AG08396 (cell line): ENCODE data around the gene PELI2.

ENCODE experiments used
- DNase-seq: peaks from one replicate; pipeline ENCODE4 v3.0.0; 2012; ENCODE audit warnings: low spot score, mixed read lengths

The PELI2 gene, protein sequence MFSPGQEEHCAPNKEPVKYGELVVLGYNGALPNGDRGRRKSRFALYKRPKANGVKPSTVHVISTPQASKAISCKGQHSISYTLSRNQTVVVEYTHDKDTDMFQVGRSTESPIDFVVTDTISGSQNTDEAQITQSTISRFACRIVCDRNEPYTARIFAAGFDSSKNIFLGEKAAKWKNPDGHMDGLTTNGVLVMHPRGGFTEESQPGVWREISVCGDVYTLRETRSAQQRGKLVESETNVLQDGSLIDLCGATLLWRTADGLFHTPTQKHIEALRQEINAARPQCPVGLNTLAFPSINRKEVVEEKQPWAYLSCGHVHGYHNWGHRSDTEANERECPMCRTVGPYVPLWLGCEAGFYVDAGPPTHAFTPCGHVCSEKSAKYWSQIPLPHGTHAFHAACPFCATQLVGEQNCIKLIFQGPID

GRCh38 chr14:56117765-56118610 lies at the start of gene PELI2:
Gene PELI2 (plus strand): TSS chr14:56118411. CDS start chr14:56118661, 250 bp downstream.
- DNase-seq: peak; percentile 82

DNA sequence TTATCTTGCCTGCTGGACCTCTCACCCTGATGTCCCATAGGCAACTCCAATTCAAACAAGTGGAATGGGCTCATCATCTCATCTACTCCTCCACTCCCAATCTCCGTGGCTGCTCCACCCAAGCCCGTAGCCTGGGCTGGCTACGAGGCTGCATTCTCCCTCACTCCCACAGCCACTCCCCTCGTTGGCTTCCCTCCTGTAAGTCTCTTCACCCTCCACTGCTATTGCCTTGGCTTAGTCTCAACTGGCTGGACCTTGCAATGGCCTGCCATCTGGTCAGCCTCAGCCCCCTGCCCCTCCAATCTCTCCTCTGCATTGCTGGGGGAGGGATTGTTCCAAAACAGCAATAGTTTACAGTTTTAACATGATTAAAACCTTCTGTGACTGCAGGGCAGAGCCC lies 44.4 kb upstream of the PELI2 start:
- DNase-seq: no peak

DNA sequence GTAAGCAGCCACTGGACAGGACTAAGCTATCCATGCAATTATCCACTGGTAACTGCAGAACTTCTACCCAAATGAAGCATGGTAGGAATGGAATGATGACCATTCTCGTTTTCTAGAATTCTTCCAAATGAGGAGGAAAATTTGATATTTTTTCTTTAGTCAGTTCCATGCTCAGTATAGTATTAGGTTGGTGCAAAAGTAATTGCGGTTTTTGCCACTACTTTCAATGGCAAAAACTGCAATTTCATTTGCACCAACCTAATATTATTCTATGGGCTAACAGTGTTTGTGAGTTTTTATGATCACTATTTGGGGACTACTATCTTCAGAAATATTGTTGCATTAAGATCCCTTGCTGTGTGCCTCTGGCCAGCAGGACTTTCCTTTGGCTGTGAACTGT lies 42.9 kb upstream of the PELI2 start:
- DNase-seq: no peak

GRCh38 chr14:56081139-56081538 lies 37.1 kb upstream of the PELI2 start:
- no peak for DNase-seq

GRCh38 chr14:56082880-56083279 lies 35.3 kb upstream of the PELI2 start:
- no peak for DNase-seq

DNA sequence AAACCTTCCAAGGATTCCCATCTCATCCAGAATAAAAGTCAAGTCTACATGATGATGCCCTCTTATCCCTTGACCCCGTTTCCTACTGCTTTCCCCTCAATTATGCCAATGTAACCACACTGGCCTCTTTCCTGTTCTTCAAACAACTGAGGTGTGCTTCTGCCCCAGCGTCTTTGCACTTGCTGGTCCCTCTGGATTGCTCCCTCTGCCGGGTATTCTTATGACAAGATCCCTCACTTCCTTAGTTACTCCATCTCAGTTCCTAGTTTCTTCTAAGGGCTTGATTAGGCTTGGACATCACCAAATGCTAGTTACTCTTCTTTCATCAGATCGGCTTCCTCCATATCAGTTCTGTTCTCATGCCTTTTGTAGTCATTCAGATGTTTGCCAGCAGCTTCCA lies 32.7 kb upstream of the PELI2 start:
- DNase-seq: no peak

- no peak for DNase-seq
Measured at GRCh38 chr14:56087671-56088471, 30.3 kb upstream of the PELI2 start.

DNA sequence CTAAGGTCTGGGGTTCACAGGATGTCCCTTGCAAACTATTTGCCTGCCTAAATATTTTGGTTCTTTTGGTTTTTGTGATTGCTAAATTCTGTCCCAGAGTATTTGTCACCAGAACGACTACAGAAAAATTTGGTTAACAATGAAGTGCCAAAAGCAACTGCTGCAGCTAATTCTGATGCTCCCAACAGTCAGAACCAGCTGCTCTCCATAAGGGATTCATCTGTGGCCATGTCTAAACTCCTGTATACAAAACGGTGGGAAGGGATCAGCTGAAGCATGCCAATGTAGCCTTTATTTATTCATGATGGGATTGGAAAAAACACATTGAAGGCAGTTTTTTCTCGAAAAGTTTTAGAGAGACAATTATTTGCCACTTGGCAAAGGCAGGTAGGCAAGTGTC lies 29.3 kb upstream of the PELI2 start:
- DNase-seq: peak; percentile 12

GRCh38 chr14:56092763-56093162 lies 25.4 kb upstream of the PELI2 start:
- DNase-seq: no peak

DNA sequence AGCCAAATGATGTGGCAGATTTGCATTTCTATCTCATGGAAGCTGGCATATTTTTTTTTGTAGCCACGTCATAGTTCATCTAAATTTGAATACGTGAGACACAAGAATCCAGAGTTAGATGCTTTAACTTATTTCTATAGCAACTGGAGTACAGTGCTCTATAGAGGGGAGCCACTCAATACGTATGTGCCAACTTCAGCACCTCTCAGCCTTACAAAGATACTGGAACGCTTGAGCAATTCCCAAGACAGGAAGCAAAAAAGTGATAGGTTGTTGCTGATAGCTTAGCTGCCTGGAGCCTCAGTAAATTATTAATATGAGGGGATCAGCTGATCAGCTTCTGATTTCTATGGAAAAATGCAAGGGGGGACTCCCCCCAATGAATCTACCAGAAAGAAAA lies 24.1 kb upstream of the PELI2 start:
- DNase-seq: no peak

DNA sequence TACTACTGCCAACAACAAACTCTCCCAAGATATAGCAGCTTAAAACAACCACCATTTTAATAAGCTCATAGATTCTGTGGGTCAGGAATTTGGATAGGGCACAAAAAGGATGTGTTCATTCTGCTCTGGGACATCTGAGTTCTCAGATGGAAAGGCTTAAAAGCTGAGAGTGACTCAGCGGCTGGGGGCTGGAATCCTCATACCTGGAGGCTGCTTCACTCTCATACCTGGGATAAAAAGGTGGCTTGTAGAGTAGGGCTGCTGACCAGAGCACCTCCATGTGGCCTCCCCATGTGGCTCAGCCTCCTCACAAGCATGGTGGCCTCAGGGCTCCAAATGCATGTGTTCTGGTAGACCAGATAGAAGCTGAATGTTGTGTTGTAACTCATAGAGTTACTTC lies 20.2 kb upstream of the PELI2 start:
- no peak for DNase-seq

GRCh38 chr14:56099081-56099797 lies 19.0 kb upstream of the PELI2 start:
- DNase-seq: no peak

DNA sequence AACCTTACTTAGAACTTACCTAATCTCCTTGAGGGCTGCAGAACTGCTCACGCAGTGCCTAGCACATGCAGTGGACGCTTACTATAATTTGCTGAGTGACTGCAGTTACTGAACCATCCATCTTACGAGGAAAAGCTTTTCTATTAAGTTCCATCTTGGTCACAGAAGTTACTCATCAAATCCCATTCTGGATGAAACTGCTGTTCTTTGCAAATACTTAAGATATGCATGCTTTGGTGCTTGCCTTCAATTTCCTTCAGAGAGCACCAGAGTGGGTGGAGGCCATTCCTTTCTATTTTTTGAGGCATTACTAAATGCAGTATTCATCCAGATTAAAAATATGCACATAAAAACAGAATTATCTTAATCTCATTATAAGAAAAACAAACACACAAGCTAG lies 17.7 kb upstream of the PELI2 start:
- no peak for DNase-seq

- DNase-seq: no peak
Measured at GRCh38 chr14:56102941-56103340, 15.3 kb upstream of the PELI2 start.

GRCh38 chr14:56107615-56108014 lies 10.6 kb upstream of the PELI2 start:
- no peak for DNase-seq

DNA sequence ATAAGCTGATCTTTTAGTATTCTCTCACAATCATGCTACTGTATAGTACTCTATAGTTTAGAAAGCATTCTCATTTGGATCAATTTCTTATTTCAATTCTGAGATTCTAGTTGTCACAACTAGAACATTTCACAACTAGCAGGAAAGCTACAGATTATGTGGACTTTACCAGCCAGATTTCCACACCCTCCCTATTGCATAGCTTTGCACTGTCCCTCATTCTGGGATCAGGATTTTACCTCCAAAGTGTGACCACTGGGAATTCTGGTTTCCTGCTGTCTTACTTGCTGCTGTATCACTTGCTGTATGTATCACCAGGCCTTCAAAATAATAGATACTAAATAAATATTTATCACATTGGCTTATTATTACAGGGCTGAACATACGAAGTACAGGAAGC lies 10.2 kb upstream of the PELI2 start:
- DNase-seq: no peak

- DNase-seq: no peak
Measured at GRCh38 chr14:56112781-56113180, 5.4 kb upstream of the PELI2 start.

GRCh38 chr14:56115334-56115870 lies 2.8 kb upstream of the PELI2 start:
- no peak for DNase-seq

GRCh38 chr14:56115976-56116893 lies 2.0 kb upstream of the PELI2 start:
- no peak for DNase-seq

DNA sequence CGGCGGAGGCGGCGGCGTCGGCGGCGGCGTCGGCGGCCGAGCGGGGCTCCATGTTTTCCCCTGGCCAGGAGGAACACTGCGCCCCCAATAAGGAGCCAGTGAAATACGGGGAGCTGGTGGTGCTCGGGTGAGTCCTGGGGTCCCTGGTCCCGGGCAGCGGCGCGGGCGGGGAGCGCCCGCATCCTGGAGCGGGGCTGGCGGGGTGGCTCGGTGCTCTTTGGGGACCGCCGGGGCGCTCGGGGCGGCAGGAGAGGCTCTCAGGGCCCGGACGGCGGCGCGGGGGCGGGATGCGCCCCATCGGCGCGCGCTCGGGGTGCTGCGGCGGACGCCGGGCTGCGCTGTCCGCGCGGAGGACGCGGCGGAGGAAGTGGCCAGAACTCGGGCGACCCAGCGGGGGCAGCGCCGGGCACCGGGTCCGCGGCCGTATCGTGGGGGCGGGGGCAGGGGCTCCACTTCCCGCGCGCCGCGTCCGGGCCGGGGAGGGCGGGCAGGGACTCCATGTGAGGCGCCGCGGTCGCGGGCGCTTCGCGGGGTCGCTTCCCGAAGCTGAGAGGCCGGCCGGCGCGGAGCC lies 485 bp downstream of the PELI2 start:
- DNase-seq: peak; percentile 45
